Measurements from ENCODE around the gene TMEM255B.

- no peak for TF ChIP-seq POLR2A (IDR thresholded peaks at IDR 0.05)
- no peak for TF ChIP-seq CTCF (IDR thresholded peaks at IDR 0.05)
Observed at GRCh38 chr13:113724016-113724758, 34.8 kb upstream of the TMEM255B start.
